Loucy (cell line): Measurements from ENCODE around the gene ING5.

Source experiments
- EZH2phosphoT487 ChIP-seq: fragments of 200-600 bp; IDR thresholded peaks from 2 replicates; pipeline ENCODE4 v1.6.1; 2018; ENCODE audit warnings: antibody characterized with exemption, mild to moderate bottlenecking, moderate library complexity, borderline replicate concordance
- TF ChIP-seq, protein P1 (sequence below): fragments of 200-600 bp; sonication (generic); conservative IDR thresholded peaks from 2 replicates; pipeline ENCODE4 v1.5.1; 2014; ENCODE audit warnings: mild to moderate bottlenecking, antibody characterized with exemption, low read length

DNA sequence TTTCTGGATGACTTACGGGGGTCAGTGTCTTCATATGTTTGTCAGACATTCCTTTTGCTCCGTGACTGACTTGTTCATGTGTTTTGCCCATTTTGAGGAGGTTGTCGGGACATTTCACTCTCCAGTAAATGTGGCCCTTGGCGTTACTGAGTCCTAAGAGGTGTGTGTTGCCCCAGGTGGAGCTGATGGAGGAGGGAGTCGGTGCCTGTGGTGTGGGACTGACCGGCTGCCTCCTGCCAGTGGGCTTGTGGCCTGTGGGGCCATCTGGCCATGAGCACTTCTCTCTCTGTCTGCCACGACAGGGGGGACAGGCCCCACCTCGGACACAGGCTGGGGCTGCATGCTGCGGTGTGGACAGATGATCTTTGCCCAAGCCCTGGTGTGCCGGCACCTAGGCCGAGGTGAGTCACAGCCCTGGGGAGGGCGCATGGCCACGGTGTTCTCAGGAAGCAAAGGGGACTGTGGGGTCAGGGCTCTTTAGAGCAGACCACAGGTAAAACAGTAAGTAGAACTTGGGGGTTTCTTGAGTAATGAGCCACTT is 48.6 kb upstream of the ING5 start:
- TF ChIP-seq, protein P1, sequence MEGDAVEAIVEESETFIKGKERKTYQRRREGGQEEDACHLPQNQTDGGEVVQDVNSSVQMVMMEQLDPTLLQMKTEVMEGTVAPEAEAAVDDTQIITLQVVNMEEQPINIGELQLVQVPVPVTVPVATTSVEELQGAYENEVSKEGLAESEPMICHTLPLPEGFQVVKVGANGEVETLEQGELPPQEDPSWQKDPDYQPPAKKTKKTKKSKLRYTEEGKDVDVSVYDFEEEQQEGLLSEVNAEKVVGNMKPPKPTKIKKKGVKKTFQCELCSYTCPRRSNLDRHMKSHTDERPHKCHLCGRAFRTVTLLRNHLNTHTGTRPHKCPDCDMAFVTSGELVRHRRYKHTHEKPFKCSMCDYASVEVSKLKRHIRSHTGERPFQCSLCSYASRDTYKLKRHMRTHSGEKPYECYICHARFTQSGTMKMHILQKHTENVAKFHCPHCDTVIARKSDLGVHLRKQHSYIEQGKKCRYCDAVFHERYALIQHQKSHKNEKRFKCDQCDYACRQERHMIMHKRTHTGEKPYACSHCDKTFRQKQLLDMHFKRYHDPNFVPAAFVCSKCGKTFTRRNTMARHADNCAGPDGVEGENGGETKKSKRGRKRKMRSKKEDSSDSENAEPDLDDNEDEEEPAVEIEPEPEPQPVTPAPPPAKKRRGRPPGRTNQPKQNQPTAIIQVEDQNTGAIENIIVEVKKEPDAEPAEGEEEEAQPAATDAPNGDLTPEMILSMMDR: no peak
- TF ChIP-seq EZH2phosphoT487: no peak
